Astrocyte of the cerebellum (primary cell): Measurements from ENCODE around the gene LRCH1.
"Not testable (repeated sequence)": the region's sequence is repeated elsewhere in the genome, so short reads cannot be mapped to it uniquely, and the experiment has no call there.

Experiments used
- DNase-seq: peaks from one replicate; pipeline ENCODE4 v3.0.0-alpha.2; 2011; ENCODE audit warnings: low read depth
- H3K4me3 ChIP-seq: 2 replicates; pipeline ENCODE4 v1.5.1; 2011; ENCODE audit warnings: mild to moderate bottlenecking, low read depth, low read length, moderate library complexity
- CTCF ChIP-seq: IDR thresholded peaks from 2 replicates; pipeline ENCODE4 v1.5.1; 2012; ENCODE audit warnings: low read length, low read depth, moderate library complexity, mild to moderate bottlenecking; ENCODE audit errors: missing control alignments
- in situ Hi-C: cut with HindIII; loops from 2 replicates; pipeline ENCODE4 v1.10.0; 2017; ENCODE audit warnings: low sequenced_read_pairs

LRCH1 gene

DNA sequence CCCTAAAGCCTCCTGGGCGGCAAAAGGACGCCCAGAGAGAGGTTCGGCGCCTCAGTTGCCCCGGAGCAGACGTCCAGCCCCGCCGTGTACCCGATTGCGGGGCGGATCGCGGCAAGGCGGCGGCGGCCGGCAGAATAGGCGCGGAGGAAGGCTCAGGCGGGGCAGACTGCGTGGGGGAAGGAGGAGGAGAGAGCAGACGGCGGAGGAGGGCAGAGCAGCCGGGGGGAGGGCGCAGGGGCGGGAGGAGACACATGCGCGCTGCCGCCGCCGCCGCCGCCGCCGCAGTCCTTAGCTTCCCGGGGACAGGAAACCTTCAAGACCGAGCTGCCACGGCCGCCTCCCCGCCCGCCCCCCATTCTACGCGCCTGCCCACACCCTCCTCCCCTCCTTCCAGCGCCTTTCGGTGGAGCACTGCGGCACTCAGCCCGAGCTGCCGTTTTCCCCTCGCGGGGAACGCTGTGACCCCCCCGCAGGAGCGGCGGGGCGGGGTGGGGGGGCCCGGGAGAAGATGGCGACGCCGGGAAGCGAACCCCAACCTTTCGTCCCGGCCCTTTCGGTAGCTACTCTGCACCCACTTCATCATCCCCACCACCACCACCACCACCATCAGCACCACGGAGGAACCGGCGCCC is at the start of gene LRCH1:
Gene LRCH1, plus strand, starts transcription at position 282 of the 632 bp plus-strand sequence. Its CDS starts 227 bp downstream, at position 509.
- in situ Hi-C loops: loop anchor here (10.0 kb wide), 1 partner anchor 52 kb away; no protein-coding TSS in a partner anchor
- TF ChIP-seq CTCF: no peak
- H3K4me3 ChIP-seq: peak within 1 kb of the TSS; percentile 78
- DNase-seq: peak; percentile 63

DNA sequence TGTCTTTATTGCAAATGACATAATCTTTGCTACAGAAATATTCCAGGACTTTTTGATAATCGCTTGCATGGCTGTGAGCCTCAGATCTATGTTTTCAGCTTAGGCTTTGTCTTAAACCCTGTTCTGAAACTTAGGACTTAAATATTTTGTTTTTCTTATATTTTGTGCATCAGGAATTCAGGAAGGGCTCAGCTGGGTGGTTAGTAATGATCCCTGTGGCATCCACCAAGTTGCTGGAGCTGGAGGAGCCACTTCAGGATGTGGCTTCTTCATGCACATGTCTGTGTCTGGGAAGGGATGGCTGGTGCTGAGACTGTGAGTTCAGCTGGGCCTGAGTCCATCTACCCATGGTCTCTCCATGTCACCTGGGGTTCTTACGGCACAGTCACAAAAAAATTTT is 48.9 kb upstream of the LRCH1 start:
- no peak for TF ChIP-seq CTCF
- H3K4me3 ChIP-seq: no peak overlapping the region
- in situ Hi-C loops: no loop called here
- no peak for DNase-seq

DNA sequence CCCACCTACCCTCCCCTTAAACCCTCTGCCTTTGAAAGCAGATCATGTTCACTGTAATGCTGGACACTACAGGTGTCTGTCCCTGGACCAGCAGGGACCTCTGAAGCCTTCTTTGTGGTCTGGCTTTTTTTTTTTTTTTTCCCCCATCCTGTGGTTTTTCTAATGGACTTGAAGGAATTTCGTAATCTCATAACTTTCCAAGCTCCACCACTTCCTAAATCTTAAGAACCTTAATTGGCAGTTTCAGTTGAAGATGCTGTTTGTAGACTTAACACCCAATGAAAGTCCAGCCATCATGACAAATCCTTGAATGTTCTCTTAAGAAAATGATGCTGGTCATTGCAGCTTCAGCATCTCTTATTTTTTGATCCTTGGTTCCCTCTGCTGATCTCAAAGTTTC is 45.0 kb upstream of the LRCH1 start:
- no peak for DNase-seq
- H3K4me3 ChIP-seq: no peak overlapping the region
- in situ Hi-C loops: no loop called here
- TF ChIP-seq CTCF: no peak

- in situ Hi-C loops: no loop called here
- TF ChIP-seq CTCF: no peak
- DNase-seq: no peak
- H3K4me3 ChIP-seq: no peak overlapping the region
Observed at GRCh38 chr13:46509981-46510380, 43.0 kb upstream of the LRCH1 start.

DNA sequence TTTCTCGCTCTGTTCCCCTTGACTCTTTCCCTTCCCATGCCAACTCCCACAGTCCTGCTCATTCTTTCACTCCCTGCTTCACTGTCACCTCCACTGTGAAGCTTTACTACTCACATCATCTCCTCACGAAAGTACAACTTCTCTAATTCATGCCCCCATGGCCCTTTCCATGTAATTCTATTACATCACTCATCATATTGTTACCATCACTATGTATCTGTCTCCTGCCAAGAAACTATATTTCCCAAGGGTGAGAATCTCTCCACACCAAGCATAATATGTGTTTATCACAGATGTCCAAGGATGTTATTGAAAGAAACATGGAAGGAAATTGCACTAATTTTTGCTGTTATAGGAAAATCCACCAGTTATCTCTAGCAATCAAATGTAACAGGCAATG is 37.2 kb upstream of the LRCH1 start:
- in situ Hi-C loops: no loop called here

DNA sequence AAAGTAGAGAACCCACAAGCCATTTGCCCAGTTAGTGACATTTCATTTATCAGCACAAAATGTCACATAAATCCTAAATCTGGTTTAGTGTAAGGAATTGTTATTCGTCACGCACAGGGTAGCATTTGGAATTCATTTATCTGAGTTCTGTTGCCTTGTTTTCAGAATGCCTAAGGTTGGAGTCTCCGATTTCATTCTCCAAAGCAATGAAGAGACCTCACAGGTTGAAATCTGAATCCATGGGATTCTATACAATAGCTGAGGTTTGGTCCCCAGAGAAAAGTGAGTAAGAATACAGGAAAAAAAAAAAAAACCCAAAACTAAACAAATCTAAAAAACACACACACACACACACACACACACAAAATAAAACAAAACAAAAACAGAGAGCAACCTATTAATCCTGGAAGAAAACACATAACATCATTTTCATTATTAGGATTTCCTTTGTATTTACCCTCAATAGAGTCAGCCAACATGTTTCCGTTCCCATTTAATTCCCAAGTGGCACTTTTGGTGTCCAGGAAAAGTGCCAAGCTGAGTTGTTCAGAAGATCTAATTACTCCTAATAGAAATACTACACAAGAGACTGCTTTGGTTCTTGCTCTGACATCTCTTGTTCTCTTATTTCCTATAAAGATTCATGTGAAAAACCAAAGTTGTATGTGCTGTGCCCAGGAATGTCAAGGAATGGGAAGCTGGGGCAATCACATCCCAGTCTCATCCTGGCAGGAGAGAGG is 36.2 kb upstream of the LRCH1 start:
- TF ChIP-seq CTCF: no peak
- DNase-seq: no peak
- in situ Hi-C loops: no loop called here
- H3K4me3 ChIP-seq: no peak overlapping the region

More for the DNA sequence above, 37.2 kb upstream of the LRCH1 start:
- no peak for DNase-seq
- no peak overlapping the region for H3K4me3 ChIP-seq
- TF ChIP-seq CTCF: no peak

DNA sequence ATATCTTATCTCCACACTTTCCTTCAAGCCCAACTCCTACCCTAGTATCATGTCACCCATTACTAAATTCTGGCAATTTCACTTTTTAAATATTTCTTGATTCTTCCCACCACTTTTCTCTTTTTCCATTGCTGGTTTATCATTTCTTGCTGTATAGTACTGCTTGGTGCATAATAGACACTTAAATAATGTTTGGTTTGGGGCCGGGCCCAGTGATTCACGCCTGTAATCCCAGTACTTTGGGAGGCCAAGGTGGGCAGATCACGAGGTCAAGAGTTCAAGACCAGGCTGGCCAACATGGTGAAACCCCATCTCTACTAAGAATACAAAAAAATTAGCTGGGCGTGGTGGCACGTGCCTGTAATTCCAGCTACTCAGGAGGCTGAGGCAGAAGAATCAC is 35.2 kb upstream of the LRCH1 start:
- H3K4me3 ChIP-seq, in situ Hi-C loops, DNase-seq: not testable (repeated sequence)
